Kidney glomerular epithelial cell (primary cell): ENCODE measurements around the gene ALDH1A1.

ENCODE experiments used
- DNase-seq: peaks from one replicate; lab custom pipeline; 2025; lab: John Stamatoyannopoulos, UW

The ALDH1A1 gene

GRCh38 chr9:72917892-72918509 is 34.9 kb downstream of the ALDH1A1 start:
- no peak for DNase-seq

GRCh38 chr9:72915659-72916058 is 37.2 kb downstream of the ALDH1A1 start:
- no peak for DNase-seq

- no peak for DNase-seq
These were observed 38.1 kb downstream of the ALDH1A1 start for GRCh38 chr9:72914750-72915149.

GRCh38 chr9:72913382-72914009 is 39.4 kb downstream of the ALDH1A1 start:
- no peak for DNase-seq

- no peak for DNase-seq
These were observed 40.1 kb downstream of the ALDH1A1 start for GRCh38 chr9:72912476-72913381.

GRCh38 chr9:72911816-72912215 is 41.0 kb downstream of the ALDH1A1 start:
- DNase-seq: no peak

- no peak for DNase-seq
These were observed 41.5 kb downstream of the ALDH1A1 start for GRCh38 chr9:72911247-72911775.

- DNase-seq: no peak
These were observed 43.4 kb downstream of the ALDH1A1 start for GRCh38 chr9:72909428-72909827.

- no peak for DNase-seq
These were observed 45.4 kb downstream of the ALDH1A1 start for GRCh38 chr9:72907421-72907820.

- DNase-seq: no peak
These were observed 46.0 kb downstream of the ALDH1A1 start for GRCh38 chr9:72906810-72907209.

- no peak for DNase-seq
These were observed 47.1 kb downstream of the ALDH1A1 start for GRCh38 chr9:72905514-72906480.

- no peak for DNase-seq
These were observed 48.4 kb downstream of the ALDH1A1 start for GRCh38 chr9:72904267-72905093.

- DNase-seq: no peak
These were observed 49.8 kb downstream of the ALDH1A1 start for GRCh38 chr9:72903103-72903502.

- no peak for DNase-seq
These were observed 50.6 kb downstream of the ALDH1A1 start for GRCh38 chr9:72902268-72902667.

- no peak for DNase-seq
These were observed 52.9 kb downstream of the ALDH1A1 start for GRCh38 chr9:72899734-72900477.

GRCh38 chr9:72898784-72899733 is 53.8 kb downstream of the ALDH1A1 start:
- no peak for DNase-seq

- DNase-seq: no peak
These were observed 54.5 kb downstream of the ALDH1A1 start for GRCh38 chr9:72898360-72898759.

GRCh38 chr9:72897069-72897649 is 55.7 kb downstream of the ALDH1A1 start:
- DNase-seq: no peak
